GM21717 (cell line): Measurements from ENCODE around the gene FSTL5.

ENCODE experiments used
- ATAC-seq: cut with Tn5 transposase; IDR thresholded peaks from one replicate; pipeline ENCODE4 v1.9.1; 2021; ENCODE audit warnings: mild to moderate bottlenecking, moderate library complexity; ENCODE audit not compliant: unreplicated experiment

Gene FSTL5

GRCh38 chr4:161948026-161948770 is 215.6 kb downstream of the FSTL5 start:
- ATAC-seq, result no peak

DNA sequence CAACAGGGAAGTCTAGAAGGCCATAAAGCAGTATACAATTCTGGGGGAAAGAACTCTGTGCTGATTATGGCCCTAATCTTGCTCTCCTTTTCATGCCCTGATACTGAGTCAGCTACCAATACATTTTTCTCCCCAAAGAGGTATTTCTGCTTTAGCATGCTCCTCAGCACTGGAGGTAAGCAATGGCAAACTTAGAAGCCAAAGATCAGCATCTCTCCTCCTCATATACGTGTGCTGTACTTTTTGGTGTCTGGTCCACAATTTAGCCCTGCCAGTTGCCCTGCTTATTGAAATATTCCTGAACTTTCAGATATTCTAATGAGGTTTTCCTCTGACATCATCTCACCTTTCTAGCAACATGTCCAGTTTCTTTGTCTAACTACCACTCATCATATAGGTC is 226.2 kb downstream of the FSTL5 start:
- ATAC-seq, result no peak

DNA sequence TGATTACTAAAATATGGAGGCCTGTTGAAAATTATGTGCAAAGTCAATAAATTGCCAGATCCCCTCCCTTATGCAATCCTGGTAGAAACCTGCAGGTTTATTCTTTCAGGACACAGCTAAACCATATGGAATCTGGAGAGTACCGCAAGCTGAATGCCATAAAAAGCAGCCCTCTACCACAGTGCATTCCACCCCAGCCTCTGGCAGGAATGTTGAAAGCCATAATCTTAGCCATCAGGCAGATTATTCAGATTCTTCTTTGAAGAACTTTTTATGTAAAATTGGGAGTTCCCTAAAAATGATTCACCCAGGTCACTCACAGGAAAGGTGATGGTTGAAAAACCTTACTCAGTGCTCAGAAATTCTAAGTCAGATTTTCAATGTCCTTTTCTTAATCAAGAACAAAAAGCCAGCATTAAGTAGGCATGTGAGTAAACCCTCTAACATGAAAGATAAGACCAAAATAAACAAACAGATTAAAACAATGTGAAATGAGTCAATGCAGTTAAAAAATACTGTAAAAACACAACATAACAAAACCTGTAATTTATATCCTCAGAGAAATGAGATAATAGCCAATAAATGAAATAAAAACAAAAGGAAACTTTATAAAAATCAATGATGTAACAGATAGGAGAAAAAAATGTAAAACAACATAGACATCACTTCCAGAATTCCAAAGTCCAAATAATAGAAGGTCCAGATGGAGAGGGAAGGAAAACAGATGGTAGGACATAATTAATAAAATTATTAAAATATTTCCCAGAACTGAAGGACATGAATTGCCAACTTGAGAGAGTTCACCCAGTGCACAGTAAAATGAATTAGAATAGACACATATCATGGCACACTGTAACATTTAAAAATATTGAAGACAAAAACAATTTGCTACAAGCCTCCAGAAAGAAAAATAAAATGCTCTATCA is 226.9 kb downstream of the FSTL5 start:
- no peak for ATAC-seq

DNA sequence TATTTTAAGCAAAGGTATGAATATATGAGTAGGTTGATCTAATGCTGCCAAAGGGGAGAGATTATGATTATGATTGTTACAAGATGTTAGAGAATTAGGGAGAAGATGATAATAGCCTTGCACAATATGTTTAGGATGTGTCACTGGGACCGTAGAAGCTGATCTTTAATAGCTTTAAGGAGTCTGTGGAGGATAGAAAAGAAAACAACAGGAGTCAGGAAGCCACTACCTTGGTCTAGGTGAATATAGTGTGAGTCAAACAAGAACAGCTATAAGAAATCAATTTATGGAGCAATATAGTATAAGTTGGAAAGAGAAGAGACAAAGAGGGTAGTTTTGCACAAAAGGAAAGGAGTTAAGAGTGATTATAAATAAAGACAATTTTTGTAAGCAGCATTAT is 232.7 kb downstream of the FSTL5 start:
- ATAC-seq, result no peak

DNA sequence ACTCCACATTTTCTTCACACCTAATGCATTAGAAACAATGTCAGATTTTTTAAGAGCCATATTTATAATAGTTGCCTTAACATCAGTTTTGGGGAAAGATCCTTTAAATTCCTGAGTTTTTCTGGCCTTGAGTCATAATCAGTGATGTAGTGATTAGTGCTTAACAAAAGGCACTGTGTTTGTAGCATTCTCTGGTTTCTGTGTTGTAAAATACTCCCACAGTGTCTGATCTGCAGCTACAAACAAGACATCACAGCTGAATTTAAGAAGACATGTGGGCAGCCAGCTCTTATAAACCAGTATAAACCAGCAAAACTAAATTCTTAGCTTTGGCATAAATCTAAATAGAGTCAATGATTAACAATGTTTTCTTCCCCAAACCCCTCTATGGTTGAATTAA is 233.8 kb downstream of the FSTL5 start:
- no peak for ATAC-seq

GRCh38 chr4:161926033-161926828 is 237.6 kb downstream of the FSTL5 start:
- ATAC-seq, result no peak

- no peak for ATAC-seq
These were observed 243.3 kb downstream of the FSTL5 start for GRCh38 chr4:161920304-161921052.

GRCh38 chr4:161919442-161920220 is 244.2 kb downstream of the FSTL5 start:
- ATAC-seq, result no peak

GRCh38 chr4:161916035-161916434 is 247.8 kb downstream of the FSTL5 start:
- ATAC-seq, result no peak

DNA sequence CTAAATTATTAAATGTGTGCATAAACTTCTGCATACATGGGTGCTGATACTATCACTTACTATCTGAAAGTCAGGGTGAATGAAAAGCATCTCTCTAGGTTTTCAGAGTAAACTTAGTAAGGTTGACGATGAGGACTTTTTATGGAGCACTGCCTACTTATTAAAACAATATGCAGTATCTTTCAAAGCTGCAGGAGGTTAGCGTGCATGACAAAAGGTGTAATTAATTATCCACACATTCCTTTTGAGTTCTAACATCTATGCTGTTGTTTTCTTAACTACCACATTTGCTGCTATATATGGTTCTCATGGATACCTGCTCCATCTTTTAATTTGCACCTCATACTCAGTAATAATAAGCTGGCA is 256.2 kb downstream of the FSTL5 start:
- ATAC-seq, result no peak

- ATAC-seq, result no peak
These were observed 256.8 kb downstream of the FSTL5 start for GRCh38 chr4:161906836-161907589.

DNA sequence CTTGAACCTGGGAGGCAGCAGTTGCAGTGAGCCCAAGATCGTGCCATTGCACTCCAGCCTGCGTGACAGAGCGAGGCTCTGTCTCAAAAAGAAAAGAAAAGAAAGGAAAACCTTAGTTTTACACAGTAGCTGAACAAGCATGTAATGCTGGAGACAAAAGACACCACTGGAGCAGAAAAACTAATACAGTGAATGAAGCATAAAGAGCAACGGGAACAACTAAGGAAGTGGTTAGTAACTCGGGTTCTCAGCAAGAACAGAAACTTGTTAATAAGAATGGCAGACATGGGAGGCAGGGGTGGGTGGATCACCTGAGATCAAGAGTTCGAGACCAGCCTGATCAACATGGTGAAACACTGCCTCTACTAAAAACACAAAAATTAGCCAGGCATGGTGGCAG is 263.7 kb downstream of the FSTL5 start:
- no peak for ATAC-seq

DNA sequence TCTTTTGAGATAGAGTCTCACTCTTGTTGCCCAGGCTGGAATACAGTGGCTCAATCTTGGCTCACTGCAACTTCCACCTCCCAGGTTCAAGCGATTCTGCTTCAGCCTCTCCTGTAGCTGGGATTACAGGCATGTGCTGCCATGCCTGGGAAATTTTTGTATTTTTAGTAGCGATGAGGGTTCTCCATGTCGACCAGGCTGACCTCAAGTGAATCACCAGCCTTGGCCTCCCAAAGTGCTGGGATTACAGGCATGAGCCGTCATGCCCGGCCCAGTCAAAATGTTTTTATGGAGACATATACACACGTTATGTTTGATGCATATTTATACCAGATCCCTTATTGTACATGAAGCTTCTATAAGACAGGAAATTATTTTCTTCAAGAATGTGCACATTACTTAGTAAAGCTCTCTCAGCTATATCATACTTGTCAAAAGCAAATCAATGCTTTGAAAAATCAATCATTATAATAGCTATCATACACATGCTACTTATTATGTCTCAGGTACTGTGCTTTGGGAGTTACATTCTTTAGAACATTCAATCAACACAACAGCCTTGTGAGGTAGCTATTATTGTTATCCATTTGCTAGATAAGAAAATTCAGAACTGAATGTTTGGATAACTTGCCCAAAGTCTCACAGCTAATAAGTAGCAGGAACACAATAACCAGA is 269.2 kb downstream of the FSTL5 start:
- ATAC-seq, result no peak

DNA sequence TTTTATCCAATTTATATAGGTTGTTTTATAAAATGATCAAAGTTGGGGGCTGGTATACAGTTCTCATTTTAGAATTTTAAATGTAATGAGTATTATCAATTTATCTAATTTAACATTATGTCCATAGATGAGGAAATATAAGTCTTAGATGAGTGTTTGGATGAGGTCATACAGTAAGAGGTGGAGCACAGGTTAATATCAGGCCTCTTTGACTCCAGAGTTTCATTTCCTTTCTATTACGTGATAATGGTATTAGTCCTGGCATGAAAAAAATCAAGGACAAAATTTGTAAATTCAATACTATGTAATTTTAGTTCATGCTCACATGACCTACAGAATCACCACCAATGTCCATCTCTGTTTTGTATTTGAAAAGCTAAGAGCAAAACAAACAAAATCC is 269.8 kb downstream of the FSTL5 start:
- no peak for ATAC-seq

DNA sequence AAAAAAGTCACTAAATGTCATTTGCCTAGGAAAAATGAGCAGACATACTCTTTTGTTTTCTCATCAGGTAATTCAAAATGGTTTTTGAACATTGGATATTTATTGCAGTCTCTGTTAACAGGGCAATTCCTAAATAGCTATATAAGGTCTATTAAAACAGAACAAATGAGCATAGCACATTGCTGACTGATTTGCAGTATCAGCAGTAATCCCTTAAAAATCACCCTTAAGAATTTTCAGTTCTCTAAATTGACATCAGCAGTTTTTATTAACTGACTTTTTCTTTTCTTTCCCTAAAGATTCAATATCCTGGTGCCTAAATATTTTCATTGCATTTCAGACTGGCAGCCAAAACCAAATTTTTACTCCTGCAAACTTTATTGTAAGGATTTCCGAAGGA is 270.2 kb downstream of the FSTL5 start:
- no peak for ATAC-seq

GRCh38 chr4:161892951-161893350 is 270.8 kb downstream of the FSTL5 start:
- no peak for ATAC-seq

DNA sequence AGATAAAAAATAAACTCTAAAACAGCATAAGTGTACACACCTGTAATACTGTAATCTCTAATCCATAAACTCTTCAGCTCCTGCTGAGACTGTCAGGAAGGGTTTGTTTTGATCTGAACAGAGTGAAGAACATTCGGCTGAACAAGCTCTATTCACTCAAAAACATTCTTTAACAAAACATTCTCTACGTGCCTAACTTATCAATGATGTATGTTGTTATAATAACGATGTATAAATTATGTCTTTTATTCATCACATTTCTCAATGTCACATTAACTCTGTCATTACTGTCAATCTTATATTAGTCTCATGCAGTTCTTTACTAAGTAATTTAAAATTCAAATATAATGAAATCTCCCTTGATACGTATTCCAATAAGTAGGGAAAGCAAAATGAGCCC is 280.6 kb downstream of the FSTL5 start:
- no peak for ATAC-seq

DNA sequence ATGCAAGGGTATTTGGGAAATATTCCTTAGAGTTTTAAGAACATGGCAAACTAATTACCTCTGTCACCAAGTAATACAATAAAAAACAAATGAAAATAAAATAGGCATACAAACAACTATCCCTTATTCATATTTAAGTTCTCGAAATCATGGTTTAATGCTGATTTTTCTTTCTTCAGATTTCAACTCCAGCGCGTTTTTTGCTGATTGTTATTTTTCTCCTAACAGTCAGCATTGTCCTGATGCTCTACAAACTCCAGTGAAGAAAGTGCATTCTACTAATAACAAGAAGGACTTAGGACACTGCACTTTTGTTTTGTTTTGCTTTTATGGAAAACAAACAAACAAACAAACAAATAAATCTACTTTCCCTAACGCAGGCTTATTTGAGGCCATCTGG is 282.4 kb downstream of the FSTL5 start:
- no peak for ATAC-seq

- ATAC-seq, result no peak
These were observed 294.3 kb downstream of the FSTL5 start for GRCh38 chr4:161869511-161869910.
